HepG2 (cell line): ENCODE measurements around the gene DNAAF8. TPM values are rescaled to one million over a fixed set of nuclear protein-coding genes. Genes with fewer than 3 reads are reported as not detected.
A peak's percentile ranks its signal among the peaks of the same experiment; 100 is the strongest.

ENCODE experiments used
- ATAD3A ChIP-seq: sonication (generic); formaldehyde crosslinking; IDR thresholded peaks from 2 replicates; pipeline ENCODE4 v1.4.0; 2020; ENCODE audit warnings: missing genetic modification reagents
- DMAP1 ChIP-seq: IDR thresholded peaks from 2 replicates; pipeline ENCODE4 v1.6.1; 2016
- DMTF1 ChIP-seq: sonication (generic); formaldehyde crosslinking; IDR thresholded peaks from 2 replicates; pipeline ENCODE4 v1.4.0; 2020; ENCODE audit warnings: mild to moderate bottlenecking, missing genetic modification reagents
- E2F2 ChIP-seq: sonication (generic); formaldehyde crosslinking; IDR thresholded peaks from 2 replicates; pipeline ENCODE4 v1.4.0; 2020; ENCODE audit warnings: missing genetic modification reagents, borderline replicate concordance
- KDM5A ChIP-seq: fragments of 200-600 bp; sonication (generic); IDR thresholded peaks from 2 replicates; pipeline ENCODE4 v1.7.0; 2018; ENCODE audit warnings: antibody characterized with exemption, mild to moderate bottlenecking, low read length, borderline replicate concordance
- KDM5B ChIP-seq: sonication (generic); formaldehyde crosslinking; IDR thresholded peaks from 2 replicates; pipeline ENCODE4 v1.4.0; 2020; ENCODE audit warnings: missing genetic modification reagents, mild to moderate bottlenecking, borderline replicate concordance
- MIER2 ChIP-seq: IDR thresholded peaks from 2 replicates; pipeline ENCODE4 v1.6.1; 2016; ENCODE audit warnings: missing biosample characterization, missing genetic modification reagents
- POLR2AphosphoS5 ChIP-seq: IDR thresholded peaks from 2 replicates; pipeline ENCODE4 v1.6.1; 2012; ENCODE audit warnings: low read depth, low read length
- SOX5 ChIP-seq: IDR thresholded peaks from 2 replicates; pipeline ENCODE4 v1.6.1; 2016; ENCODE audit warnings: borderline replicate concordance
- ZMYM2 ChIP-seq: sonication (generic); formaldehyde crosslinking; IDR thresholded peaks from 2 replicates; pipeline ENCODE4 v1.8.0; 2022; ENCODE audit warnings: mild to moderate bottlenecking, missing genetic modification reagents
- ZNF138 ChIP-seq: sonication (generic); formaldehyde crosslinking; IDR thresholded peaks from 2 replicates; pipeline ENCODE4 v1.5.0; 2020; ENCODE audit warnings: mild to moderate bottlenecking, low read depth, missing genetic modification reagents
- ZNF772 ChIP-seq: sonication (generic); formaldehyde crosslinking; IDR thresholded peaks from 2 replicates; pipeline ENCODE4 v1.5.0; 2020; ENCODE audit warnings: mild to moderate bottlenecking, missing genetic modification reagents
- ZNF850 ChIP-seq: sonication (generic); formaldehyde crosslinking; conservative IDR thresholded peaks from 2 replicates; pipeline ENCODE4 v1.9.0; 2021; ENCODE audit warnings: mild to moderate bottlenecking, missing genetic modification reagents
- polyA plus RNA-seq, 8 experiments: library from polyadenylated mRNA; depleted of rRNA in 3 of 8; stranded (reverse) in 7 of 8; unstranded in 1 of 8; fragments of >200 nt; fragmentation: Illumina TruSeq in 4 of 8; extraction: Trizol in 4 of 8; gene quantifications; 2 replicates each; pipeline versions ENCODE4 v1.2.1 to v1.2.3, GENCODE V29; 2011 to 2016; ENCODE audit warnings: low read depth in 4 of 8, missing spikeins in 1 of 8, mixed read lengths in 1 of 8; ENCODE audit not compliant: insufficient read depth in 1 of 8
- total RNA-seq, 5 experiments: library from RNA; depleted of rRNA; stranded (reverse); fragments of >200 nt; fragmentation: Illumina TruSeq; extraction: Trizol; gene quantifications; 2 replicates each; pipeline ENCODE4 v1.2.3, GENCODE V29; 2016; ENCODE audit warnings: low read depth in 1 of 5
- TF ChIP-seq, protein P1 (sequence below): sonication (generic); formaldehyde crosslinking; IDR thresholded peaks from 2 replicates; pipeline ENCODE4 v1.4.0; 2020; ENCODE audit warnings: missing genetic modification reagents
- TF ChIP-seq, protein P2 (sequence below): IDR thresholded peaks from 2 replicates; pipeline ENCODE4 v1.4.0; 2020; ENCODE audit warnings: mild to moderate bottlenecking, missing genetic modification reagents

Gene DNAAF8
- total and polyA plus RNA-seq, 2 of the 13 experiments (the other 11 are each of a cell fraction or from before 2014, with no cell fraction given) = 0.44 TPM; not detected in 1

DNA sequence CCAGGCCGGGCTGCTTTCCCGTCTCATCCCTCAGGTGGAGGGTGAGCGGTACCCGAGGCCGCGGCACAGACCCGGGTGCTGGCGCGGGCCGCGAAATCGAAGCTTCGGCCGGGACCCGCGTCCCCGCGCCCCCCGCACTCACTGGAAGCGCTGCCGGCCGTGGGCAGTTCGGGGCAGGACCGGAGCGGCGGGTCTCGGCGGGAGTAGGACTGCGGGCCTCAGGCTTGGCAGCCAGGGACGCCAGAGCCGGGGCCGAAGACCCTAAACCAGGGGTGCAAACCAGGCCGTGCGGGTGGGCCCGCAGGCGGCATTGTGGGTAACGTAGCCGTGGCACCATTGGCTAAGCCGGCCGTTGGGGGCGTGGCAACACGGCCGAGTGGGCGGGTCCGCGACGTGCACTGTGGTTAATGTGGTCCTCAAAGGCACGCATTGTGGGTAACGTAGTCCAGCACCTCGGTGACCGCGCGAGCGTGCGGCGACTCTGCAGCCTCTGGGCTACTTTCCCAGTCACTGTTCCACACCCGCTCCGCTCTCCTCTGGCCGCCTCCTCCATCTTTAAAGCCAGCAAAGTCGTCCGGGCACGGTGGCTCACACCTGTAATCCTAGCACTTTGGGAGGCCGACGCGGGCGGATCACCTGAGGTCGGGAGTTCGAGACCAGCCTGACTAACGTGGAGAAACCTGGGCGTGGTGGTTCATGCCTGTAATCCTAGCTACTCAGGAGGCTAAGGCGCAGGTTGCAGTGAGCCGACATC, 32.7 kb downstream of the DNAAF8 start, which contains the start of gene ZNF500 (continued):
- TF ChIP-seq POLR2AphosphoS5 (peak; percentile 60), SOX5 (CRISPR knock-in tag) (no peak; the same call in 1 of the 2 replicates), MIER2 (CRISPR knock-in tag) (no peak), ZMYM2 (CRISPR knock-in tag) (peak; percentile 93), E2F2 (CRISPR knock-in tag) (no peak), DMTF1 (no peak), ATAD3A (CRISPR knock-in tag) (no peak; the same call in 1 of the 2 replicates), KDM5B (CRISPR knock-in tag) (peak; percentile 88), ZNF850 (CRISPR knock-in tag) (no peak), ZNF772 (CRISPR knock-in tag) (peak; percentile 60; the same call in 1 of the 2 replicates), ZNF138 (CRISPR knock-in tag) (peak; percentile 29; the same call in 1 of the 2 replicates), KDM5A (peak; percentile 79), DMAP1 (CRISPR knock-in tag) (peak; percentile 83)
- TF ChIP-seq, protein P1, sequence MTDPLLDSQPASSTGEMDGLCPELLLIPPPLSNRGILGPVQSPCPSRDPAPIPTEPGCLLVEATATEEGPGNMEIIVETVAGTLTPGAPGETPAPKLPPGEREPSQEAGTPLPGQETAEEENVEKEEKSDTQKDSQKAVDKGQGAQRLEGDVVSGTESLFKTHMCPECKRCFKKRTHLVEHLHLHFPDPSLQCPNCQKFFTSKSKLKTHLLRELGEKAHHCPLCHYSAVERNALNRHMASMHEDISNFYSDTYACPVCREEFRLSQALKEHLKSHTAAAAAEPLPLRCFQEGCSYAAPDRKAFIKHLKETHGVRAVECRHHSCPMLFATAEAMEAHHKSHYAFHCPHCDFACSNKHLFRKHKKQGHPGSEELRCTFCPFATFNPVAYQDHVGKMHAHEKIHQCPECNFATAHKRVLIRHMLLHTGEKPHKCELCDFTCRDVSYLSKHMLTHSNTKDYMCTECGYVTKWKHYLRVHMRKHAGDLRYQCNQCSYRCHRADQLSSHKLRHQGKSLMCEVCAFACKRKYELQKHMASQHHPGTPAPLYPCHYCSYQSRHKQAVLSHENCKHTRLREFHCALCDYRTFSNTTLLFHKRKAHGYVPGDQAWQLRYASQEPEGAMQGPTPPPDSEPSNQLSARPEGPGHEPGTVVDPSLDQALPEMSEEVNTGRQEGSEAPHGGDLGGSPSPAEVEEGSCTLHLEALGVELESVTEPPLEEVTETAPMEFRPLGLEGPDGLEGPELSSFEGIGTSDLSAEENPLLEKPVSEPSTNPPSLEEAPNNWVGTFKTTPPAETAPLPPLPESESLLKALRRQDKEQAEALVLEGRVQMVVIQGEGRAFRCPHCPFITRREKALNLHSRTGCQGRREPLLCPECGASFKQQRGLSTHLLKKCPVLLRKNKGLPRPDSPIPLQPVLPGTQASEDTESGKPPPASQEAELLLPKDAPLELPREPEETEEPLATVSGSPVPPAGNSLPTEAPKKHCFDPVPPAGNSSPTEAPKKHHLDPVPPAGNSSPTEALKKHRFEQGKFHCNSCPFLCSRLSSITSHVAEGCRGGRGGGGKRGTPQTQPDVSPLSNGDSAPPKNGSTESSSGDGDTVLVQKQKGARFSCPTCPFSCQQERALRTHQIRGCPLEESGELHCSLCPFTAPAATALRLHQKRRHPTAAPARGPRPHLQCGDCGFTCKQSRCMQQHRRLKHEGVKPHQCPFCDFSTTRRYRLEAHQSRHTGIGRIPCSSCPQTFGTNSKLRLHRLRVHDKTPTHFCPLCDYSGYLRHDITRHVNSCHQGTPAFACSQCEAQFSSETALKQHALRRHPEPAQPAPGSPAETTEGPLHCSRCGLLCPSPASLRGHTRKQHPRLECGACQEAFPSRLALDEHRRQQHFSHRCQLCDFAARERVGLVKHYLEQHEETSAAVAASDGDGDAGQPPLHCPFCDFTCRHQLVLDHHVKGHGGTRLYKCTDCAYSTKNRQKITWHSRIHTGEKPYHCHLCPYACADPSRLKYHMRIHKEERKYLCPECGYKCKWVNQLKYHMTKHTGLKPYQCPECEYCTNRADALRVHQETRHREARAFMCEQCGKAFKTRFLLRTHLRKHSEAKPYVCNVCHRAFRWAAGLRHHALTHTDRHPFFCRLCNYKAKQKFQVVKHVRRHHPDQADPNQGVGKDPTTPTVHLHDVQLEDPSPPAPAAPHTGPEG = peak; percentile 76
- TF ChIP-seq, protein P2, sequence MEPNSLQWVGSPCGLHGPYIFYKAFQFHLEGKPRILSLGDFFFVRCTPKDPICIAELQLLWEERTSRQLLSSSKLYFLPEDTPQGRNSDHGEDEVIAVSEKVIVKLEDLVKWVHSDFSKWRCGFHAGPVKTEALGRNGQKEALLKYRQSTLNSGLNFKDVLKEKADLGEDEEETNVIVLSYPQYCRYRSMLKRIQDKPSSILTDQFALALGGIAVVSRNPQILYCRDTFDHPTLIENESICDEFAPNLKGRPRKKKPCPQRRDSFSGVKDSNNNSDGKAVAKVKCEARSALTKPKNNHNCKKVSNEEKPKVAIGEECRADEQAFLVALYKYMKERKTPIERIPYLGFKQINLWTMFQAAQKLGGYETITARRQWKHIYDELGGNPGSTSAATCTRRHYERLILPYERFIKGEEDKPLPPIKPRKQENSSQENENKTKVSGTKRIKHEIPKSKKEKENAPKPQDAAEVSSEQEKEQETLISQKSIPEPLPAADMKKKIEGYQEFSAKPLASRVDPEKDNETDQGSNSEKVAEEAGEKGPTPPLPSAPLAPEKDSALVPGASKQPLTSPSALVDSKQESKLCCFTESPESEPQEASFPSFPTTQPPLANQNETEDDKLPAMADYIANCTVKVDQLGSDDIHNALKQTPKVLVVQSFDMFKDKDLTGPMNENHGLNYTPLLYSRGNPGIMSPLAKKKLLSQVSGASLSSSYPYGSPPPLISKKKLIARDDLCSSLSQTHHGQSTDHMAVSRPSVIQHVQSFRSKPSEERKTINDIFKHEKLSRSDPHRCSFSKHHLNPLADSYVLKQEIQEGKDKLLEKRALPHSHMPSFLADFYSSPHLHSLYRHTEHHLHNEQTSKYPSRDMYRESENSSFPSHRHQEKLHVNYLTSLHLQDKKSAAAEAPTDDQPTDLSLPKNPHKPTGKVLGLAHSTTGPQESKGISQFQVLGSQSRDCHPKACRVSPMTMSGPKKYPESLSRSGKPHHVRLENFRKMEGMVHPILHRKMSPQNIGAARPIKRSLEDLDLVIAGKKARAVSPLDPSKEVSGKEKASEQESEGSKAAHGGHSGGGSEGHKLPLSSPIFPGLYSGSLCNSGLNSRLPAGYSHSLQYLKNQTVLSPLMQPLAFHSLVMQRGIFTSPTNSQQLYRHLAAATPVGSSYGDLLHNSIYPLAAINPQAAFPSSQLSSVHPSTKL = peak; percentile 27; the same call in 1 of the 2 replicates
